Right lung (tissue), 5 donors: ENCODE data around the gene RAMP3. TPM values are rescaled to one million over a fixed set of nuclear protein-coding genes. Genes with fewer than 3 reads are reported as not detected.

ENCODE experiments used
- DNase-seq, 2 donors: peaks; one replicate each; pipeline ENCODE4 v3.0.0-alpha.2; 2013
- polyA plus RNA-seq, 5 donors: library from polyadenylated mRNA; unstranded; fragments of 120-200 nt; gene quantifications; one replicate each; pipeline versions ENCODE4 v1.2.1 to v1.2.3, GENCODE V29; 2013; ENCODE audit warnings: inconsistent platforms in 1 of 5, low replicate concordance in 1 of 5; ENCODE audit not compliant: insufficient read length in 5 of 5, insufficient read depth in 1 of 5

Gene RAMP3
- polyA plus RNA-seq, 5 donors, result 17.7 to 32.0 (median 22.0) TPM

DNA sequence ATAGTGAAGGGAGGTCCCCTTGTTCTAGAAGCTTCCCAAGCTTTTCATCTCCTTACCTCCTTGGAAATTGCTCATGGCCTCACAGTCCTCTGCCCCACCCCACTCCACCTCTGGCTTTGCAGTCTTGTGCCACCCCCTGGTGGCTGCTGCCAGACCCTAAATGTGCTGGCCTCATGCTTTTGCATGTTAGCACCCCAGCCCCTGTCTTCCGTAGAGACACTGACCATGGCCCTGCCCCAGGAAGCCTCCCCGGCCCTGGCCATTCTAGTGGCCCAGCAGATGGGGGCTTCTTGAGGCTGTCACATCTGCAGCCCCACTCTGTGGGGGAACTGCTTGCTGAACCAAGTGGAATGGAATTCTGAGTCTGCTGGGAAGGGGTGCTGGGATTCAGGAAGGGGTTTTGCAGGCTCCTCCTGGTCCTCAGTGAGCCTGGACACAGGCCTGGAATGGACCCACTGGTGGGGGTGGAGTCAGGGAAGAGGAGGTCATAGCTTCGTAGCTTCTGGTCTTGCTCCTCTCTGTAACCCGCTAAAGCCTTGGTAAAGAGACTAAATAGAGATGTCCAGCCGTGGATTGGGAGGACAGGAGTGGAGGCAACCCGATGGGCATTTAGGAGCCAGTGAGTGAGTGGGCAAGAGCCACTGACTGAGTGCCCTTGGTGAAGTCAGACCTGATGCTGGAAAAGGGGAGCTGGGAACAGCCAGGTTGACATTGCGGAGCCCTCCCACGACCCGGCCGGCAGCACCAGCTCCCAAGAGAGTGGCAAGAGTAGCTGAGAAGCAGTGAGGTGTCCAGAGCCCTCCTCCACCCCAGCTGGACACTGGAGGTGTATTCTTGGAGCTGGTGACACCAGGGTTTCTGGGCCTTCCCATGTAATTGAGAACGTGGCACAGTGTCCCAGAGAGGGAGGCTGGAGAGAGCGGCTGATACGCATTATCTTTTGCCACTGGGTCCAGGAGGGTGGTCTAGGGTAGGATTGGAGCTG is 20.9 kb downstream of the RAMP3 start:
- DNase-seq, result no peak

DNA sequence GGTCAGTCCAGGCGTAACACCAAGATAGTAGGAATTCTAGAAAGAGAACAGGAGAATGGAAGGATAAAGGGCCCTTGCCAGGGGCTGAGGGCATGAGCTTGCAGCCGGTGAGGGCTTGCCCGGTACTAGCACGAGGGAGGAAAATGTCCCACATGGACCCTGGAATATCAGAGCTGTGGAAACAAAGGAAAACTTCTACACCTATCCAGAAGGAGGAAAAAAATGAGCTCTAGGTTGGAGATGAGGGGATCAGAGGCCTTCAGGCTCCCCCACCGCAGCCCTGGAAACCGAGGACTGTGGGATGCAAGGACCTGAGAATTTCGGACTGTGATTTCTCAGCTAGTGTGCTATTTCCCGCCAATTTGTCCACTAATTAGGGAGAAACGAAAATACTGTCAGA is 22.1 kb downstream of the RAMP3 start:
- no peak for DNase-seq

DNA sequence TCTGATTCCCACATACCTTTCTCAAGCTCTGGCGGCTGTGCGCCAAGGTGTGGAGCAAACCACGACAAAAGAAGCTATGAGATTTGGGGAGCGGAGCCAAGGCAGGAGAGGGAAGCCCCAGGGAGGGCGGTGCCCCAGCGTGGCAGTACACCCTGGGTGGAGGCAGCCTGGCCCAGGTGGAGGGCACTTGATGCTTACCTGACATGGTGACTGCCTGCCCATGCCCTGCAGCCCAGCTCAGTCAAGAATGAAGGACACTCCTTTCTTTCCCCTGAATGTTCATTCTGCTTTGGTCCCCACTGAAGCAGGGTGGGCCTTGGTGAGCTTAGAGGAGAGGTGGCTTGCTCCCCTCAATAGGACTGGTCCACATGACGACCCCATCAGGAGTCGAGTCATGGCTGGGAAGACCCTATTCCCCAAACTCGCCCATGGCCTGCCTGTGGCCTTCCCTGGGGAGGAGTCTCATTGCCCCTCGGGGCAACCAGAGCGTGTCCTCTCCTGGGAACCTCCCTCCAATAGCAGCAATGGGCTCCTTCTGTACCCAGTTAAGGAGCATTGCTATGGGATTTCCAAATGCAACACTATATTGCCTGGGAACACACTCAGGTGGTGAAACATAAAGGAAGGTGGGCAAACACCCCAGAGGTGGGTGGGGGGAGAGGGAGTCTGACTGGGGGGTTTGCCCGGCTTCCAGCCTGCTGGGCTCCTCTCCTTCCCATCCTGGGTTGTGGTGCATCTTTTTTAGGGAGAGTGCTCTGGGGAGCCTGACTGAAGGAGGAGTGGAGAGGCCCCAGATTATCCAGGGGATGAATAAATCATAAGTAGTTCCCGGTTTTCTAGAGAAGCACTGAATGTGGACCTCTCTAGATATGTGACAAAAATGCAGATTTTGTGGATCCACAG is 22.7 kb downstream of the RAMP3 start:
- DNase-seq, result no peak

DNA sequence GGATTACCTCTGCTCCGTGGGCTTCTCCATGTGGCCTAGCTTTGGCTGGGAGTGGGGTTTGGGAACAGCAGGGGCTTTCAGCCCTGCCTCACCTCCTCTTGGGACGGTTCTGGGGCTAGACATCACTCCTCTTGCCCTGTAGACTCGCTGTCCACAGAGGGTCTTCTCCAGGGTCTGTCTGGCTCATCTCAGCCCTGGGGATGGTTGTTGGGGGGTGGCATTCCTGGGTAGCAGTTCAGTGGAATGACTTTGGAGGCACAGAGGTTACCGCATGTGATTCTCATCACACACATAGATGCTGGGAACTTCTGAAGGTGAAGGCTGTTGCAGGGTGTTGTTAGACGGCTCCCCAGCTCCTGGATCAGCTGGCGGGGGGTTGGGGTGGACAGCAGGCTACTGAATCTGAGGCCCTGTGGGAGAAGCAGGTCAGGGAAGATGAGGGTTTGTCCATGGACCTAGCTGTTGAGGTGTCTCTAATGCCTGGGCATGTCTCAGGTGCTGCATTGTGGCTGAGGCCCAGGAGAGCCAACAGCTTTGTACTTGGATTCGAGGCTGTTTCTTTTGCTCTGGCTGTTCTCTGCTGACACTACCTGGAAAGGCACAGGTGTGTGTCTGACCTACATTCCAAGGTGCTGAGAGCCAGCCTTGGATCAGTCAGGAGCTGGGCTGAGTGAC is 23.8 kb downstream of the RAMP3 start:
- DNase-seq, result no peak

DNA sequence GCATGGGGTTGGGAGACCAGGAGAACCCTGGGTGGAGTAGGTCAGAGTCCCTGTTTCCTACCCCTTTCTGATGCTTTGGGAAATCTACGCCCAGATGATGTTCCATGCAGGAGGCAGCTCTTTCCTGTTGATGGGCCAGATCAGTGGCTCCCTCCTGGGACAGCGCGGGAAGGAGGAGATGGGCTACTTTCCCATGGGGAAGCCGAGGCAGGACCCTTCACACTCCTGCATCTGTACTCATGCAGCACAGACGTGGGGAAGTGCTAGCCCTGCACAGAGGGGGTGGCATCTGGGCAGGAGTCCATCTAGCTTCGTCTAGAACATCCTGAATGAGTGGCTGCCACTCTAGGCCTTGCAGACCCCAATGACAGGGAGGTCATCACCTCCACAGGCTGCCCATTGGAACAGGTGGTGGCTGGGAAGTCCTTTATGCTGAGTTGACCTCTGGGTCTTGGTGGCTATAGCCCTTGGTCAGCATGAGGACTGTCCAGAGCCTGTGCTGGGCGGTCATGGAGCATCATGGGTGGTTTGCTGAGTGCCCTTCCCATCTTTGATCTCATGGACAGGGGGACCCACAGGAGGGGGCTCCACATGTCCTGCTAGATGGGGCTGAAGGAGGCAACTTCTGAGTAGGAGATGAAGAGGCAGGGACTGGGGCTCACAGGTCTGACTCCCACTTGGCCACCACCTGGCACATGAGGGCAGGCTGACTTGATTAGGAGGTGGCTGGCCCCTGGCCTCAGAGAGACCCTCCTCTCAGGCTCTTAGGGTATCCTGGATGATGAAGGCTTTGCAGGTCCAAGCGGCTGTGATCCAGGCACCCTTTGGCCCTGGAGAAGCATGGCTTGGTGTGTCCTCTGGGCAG is 24.6 kb downstream of the RAMP3 start:
- no peak for DNase-seq

DNA sequence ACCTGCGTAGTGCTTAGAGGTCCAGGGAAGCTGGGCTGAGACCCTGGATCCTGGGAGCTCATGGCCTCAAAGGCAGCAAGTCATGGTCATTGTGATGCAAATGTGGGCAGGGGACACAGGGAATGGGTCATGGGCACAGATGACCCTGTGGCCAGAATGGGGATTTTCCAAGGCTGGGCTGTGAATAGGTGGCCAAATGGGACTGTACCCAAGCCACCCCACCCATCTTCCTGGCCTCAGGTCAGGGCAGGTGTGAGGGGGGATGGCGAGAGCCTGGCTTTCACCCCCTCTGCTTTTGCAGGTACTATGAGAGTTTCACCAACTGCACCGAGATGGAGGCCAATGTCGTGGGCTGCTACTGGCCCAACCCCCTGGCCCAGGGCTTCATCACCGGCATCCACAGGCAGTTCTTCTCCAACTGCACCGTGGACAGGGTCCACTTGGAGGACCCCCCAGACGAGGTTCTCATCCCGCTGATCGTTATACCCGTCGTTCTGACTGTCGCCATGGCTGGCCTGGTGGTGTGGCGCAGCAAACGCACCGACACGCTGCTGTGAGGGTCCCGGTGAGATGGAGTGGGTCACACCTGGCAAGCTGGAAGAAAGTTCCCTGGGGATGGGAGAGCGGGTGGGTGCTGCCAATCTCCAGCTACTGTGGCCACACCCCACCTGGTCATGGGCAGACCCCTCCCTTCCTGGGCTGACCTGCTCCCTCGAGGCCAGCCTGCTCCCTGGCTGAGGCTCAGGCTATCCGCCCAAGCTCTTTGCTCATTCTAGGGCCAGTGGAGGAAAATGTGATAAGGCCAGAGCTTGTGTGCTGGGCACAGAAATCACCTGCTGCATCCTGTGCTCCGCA is 25.5 kb downstream of the RAMP3 start:
- no peak for DNase-seq

DNA sequence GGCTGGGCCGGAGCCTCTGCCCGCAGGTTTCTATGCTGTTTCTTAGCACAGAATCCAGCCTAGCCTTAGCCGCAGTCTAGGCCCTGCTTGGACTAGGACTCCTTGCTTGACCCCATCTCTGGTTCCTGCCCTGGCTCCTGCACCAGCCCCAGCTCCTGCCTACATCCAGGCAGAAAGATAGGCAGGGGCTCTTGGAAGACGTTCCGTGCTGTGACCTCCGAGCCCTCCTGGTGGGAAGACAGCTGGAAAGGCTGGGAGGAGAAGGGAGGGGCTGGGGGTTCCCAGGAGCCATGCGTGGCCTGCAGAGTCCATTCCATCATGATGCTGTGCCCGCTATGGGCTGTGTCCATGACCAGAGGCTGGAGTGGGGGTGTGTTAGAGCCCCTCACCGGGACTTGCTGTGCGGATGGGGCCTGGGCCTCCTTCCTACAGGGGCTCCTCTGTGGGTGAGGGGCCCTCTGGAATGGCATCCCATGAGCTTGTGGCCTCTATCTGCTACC is 26.2 kb downstream of the RAMP3 start:
- DNase-seq, result no peak

DNA sequence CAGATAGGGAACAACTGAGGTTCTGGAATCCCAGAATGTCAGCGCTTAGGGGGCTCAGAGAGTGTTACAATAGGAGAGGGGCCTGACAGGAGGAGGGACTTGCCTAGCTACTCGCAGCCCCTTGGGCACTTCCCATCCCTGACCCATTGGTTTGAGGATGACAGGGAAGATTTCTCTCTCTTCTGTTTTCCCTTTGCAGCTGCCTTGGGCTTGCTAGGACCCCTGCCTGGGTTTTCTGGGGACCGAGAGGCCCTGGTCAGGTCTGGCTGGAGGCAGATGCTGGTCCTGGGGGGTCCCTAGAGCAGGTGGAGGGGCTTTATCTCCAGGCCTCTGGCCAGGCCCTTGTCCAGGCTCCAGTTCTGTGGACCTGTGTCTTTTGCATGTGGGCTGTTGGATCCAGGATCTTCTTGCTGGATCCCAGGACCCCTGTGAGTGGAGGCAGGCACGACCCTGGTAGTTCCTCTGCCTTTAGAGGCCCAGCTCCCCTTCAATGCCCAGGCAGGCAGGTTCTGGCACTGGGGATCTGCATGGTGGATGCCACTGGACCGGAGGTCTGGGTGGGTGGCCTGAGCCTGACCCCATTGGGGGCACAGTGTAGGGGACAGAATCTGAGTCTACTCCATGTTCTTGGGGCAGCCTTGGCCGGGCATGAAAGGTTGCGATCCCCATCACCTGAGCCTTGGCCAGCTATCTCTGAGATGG is 26.9 kb downstream of the RAMP3 start:
- DNase-seq, result no peak

DNA sequence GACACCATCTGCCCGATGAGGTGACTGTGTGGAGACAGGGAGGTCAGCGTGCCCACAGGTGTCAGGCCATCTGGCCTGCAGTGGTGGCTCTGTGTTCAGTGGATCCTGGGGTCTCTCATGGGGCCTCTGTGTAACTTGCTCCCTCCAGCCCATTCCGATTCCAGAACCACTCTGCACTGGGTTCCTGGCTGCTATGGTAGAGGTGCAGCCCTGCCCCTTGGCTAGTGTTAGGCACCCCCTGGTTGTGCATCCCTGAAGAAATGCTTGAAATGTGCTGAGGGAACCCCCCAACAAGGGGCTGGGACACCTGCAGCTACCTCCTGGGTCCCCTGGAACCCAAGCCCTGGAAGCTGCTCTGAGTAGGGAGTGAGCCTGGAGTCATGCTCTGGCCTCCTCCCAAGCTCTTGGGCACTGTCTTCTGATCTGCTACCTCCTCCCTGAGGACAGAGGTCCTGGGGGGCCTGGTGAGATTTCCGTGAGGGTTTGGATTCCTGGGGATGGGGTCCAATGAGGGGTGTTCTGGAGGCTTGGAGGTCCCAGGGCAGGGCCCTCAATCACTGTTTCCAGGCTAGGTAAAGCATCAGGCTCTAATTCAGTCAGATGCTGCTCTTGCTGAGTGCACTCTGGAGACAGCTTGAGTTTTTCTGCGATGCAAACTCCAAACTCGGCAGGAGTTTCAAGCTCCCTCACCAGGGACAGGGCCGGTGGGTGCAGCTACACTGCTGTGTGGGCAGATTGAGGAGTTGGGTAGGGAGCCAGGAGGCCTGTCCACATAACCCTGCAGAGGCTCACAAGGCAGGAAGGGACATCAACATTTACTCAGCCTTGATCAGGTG is 27.7 kb downstream of the RAMP3 start:
- DNase-seq, result no peak

DNA sequence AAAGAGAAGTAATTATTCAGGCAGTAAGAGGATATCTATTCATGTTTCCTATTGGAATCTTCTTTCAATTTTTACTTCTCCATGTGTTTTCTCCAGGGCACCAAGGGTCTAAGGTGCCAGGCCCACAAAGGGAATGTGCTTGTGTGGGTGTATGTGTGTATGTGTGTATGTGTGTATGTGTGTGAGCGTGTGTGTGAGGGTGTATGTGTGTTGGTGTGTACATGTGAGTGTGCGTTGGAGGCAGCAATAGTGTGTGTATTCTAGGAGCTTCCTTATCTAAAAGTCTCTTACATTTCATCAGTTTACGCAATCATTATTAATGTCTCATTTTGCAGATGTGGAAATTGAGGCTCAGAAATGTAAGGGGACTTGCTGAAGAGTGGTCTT is 28.3 kb downstream of the RAMP3 start:
- DNase-seq, result no peak

DNA sequence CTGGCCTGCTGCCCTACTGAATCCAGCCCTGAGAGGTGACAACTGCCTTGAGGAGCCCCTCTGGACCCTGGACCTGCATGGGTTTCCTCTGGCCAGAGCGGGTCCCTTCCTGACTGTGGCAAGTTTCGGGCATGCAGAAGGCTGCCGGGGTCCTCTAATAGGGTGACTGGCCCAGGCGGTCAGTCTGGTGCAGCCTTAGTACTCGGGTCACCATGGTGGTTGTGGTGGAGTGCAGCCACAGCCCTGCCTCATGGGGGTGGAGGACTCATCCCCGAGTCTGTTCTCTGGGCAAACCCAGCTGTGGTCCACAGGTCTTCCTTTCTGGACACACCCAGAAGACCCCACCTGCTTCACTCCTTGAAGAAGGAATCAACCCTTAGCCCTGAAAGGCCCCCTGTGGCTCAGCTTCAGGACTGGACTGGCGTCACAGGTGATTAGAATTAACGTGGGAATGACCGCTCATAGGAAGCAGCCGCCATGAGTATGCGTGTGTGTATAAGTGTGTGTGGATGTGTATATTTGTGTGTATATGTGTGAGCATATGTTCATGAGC is 28.7 kb downstream of the RAMP3 start:
- no peak for DNase-seq

DNA sequence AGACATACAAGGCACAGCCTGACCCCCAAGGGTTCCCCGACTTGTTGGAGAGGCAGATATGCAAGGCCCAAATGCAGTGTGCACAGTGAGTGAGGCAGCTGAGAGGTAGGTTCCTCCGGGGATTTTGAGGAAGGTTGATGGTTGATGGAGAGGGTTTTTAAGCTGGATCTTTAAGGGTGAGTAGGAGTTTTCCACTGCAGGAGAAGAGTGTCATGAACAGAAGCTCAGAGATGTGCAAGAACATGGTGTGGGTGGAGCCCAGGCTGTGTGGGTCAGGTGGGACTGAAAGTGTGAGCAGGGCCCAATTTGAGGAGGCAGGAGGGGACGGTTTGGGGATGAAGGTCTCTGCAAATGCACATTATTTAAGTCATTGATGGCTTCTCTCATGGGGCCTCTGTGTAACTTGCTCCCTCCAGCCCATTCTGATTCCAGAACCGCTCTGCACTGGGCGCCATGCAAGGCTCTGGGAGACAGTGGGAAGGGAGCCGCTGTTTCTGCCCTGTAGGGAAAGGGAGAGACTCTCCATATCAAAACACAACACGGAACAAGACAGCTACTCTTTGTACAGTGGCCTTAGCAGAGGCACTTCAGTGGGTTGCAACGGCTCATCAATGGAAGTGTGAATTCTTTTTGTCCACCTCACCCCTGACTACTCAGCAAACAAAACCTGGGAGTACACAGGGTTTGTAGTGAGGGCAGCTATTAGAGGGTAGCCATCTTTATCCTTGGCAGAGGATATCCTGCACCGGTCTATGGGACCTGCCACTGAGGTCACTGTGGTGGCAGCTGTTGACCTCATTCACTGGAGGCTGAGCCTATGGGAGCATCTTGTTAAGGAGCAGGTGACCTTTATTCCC is 29.7 kb downstream of the RAMP3 start:
- DNase-seq, result no peak

DNA sequence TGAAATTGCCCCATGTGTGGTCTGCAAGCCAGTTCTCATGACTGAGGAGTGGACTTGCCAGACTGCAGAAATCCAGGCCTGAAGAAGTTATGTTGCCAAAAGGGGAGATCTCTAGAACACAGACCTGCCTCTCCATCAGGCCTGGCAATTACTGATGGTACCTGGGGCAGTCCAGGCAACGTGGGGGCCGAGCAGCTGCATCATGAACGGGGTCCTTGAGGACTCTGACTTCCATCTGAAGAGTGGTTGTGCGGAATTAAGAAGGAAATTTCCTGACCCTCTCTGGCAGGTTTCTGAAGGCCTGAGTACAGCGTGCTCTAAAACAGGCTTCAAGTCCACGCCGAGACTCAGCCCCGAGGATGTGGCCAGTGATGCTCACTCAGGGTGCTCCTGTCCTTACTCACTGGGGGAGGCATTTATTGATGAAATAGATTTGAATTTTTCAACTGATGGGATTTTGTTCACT is 30.4 kb downstream of the RAMP3 start:
- DNase-seq, result no peak

DNA sequence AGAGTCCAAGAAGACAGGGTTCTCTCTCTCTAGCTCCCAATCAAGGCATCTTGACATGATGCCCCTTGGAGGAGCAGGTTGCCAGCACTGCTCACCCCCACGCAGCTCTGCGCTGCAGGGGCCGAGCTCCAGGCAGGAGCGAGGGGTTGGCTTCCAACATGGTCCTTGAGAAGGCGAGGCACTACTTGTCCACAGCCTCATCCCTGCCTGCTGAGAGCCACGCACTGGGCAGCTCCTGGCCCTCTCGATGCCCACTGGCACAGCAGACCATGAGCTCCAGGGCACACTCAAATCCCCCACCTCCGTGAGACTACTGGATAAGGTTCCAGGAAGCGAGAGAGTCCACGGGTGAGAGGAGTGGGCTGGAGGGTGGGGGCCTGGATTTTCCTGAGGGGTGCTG is 31.1 kb downstream of the RAMP3 start:
- no peak for DNase-seq

DNA sequence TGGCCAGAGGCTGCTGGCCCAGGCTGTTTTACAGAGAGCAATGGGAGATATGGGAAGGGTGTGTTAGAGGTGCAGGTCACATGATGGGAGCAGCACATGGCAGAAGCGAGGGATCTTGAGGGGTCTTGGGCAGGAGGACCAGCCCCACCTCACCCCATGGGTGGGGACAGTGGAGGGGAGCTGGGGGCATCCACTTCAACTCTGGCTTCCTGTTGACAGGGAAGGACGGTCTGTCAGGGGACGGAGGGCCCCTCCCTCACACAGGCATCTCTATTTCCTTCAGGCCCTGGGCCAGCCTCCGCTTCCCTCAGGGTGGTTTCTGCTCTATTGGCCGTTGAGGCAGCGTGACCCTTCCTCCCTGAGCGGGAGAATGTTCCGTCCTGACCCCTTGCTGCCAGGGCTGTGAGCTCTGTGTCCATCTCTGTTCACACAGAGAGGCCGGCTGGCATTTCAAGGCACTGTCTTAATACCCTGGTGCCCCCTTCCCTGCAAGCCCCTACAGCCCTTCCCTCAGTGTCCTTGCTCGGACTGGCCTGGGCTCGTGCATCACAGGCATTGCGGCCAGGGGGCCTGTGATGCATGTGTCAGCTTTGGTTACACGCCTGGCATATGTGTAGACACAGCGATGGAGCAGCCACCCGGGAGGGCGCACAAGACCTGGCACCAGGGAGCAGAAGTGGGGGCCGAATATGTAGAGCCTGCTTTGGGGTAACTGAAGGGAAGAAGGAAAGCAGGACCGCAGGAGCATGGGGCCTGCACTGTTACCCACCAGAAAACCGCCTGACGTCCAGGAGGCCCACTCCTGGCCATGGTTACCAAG is 31.8 kb downstream of the RAMP3 start:
- DNase-seq, result no peak
